Fibroblast of lung (primary cell): ENCODE measurements around the gene ABLIM2.

Experiments used
- EZH2 ChIP-seq: IDR thresholded peaks from 2 replicates; pipeline ENCODE4 v1.5.1; 2012; ENCODE audit warnings: low read length, control low read depth, mild to moderate bottlenecking; ENCODE audit errors: missing control alignments
- TF ChIP-seq, protein P1 (sequence below), 2 donors: IDR thresholded peaks in 1 of 2; conservative IDR thresholded peaks in 1 of 2; 1 replicate in 1 of 2; 2 replicates in 1 of 2; pipeline ENCODE4 v1.5.1; 2011 to 2012; ENCODE audit warnings: low read length in 2 of 2, control low read depth in 1 of 2, inconsistent platforms in 1 of 2, low read depth in 1 of 2, mild to moderate bottlenecking in 1 of 2

DNA sequence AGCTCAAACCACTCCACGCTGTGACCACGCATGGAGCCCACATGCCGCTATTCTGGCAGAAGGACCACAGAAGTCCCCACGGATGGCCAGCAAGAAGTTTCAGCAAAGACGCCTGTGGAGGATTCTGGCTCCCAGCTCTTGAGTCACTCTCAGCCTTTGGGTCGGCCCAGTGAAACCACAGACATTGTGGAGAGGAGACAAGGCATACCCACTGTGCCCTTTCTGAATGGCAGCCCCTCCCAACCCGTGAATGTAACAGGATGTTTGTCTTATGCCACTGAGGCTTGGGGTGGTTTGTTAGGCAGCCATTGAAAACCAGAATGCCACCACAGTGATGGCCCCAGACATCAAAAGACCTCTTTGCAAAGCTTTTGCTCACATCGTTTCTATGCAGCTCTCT is 42.7 kb downstream of the ABLIM2 start:
- TF ChIP-seq, protein P1, sequence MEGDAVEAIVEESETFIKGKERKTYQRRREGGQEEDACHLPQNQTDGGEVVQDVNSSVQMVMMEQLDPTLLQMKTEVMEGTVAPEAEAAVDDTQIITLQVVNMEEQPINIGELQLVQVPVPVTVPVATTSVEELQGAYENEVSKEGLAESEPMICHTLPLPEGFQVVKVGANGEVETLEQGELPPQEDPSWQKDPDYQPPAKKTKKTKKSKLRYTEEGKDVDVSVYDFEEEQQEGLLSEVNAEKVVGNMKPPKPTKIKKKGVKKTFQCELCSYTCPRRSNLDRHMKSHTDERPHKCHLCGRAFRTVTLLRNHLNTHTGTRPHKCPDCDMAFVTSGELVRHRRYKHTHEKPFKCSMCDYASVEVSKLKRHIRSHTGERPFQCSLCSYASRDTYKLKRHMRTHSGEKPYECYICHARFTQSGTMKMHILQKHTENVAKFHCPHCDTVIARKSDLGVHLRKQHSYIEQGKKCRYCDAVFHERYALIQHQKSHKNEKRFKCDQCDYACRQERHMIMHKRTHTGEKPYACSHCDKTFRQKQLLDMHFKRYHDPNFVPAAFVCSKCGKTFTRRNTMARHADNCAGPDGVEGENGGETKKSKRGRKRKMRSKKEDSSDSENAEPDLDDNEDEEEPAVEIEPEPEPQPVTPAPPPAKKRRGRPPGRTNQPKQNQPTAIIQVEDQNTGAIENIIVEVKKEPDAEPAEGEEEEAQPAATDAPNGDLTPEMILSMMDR (conservative IDR thresholded peaks at IDR 0.05 in 1 of 2, IDR thresholded peaks at IDR 0.05 in 1 of 2; ENCODE audit: low read depth in 1 of 2, low read length in 2 of 2) = no peak
- TF ChIP-seq EZH2 = no peak
